A549 (cell line): ENCODE results near the gene RAD51B. TPM values are rescaled to one million over a fixed set of nuclear protein-coding genes. Genes with fewer than 3 reads are reported as not detected.

Source experiments
- ATAC-seq, 2 experiments: fragments of 200-7000 bp in 1 of 2; fragments of >200 bp in 1 of 2; cut with Nextera tagmentation in 1 of 2; cut with Tn5 transposase in 1 of 2; 3 replicates each; pipeline versions ENCODE4 v1.8.0 to v1.9.1; 2018 to 2020; ENCODE audit warnings: mild to moderate bottlenecking in 1 of 2, moderate library complexity in 1 of 2
- CTCF ChIA-PET: fragments of 300-600 bp; sonication (Branson Sonifier 250); formaldehyde crosslinking; extraction: SDS; loops from one replicate; lab custom pipeline; 2021; ENCODE audit warnings: antibody characterized with exemption, inconsistent platforms; lab: Yijun Ruan, JAX
- POLR2A ChIA-PET: fragments of 350-600 bp; formaldehyde crosslinking; extraction: SDS; loops from one replicate; lab custom pipeline; 2021; ENCODE audit warnings: antibody characterized with exemption, inconsistent platforms; lab: Yijun Ruan, JAX
- DNase-seq, 2 experiments: peaks; one replicate each; pipeline versions ENCODE4 v3.0.0 to v3.0.0-alpha.2; 2011 to 2016; ENCODE audit warnings: low read depth in 1 of 2, low spot score in 1 of 2
- FAIRE-seq: peaks from 2 replicates; lab custom pipeline; 2011; peaks lifted over from hg19 to GRCh38; lab: Jason Lieb, UNC
- H3K27ac ChIP-seq, 2 experiments: fragments of >200 bp; sonication (Bioruptor Twin); formaldehyde crosslinking; 3 replicates each; pipeline ENCODE4 v1.5.1; 2016 to 2017
- H3K4me1 ChIP-seq: fragments of >200 bp; sonication (Bioruptor Twin); formaldehyde crosslinking; 3 replicates; pipeline ENCODE4 v1.6.1; 2016
- H3K4me2 ChIP-seq: fragments of >200 bp; sonication (Bioruptor Twin); formaldehyde crosslinking; 3 replicates; pipeline ENCODE4 v1.6.1; 2016
- H3K4me3 ChIP-seq: fragments of >200 bp; sonication (Bioruptor Twin); formaldehyde crosslinking; 3 replicates; pipeline ENCODE4 v1.5.1; 2016
- H3K9me3 ChIP-seq: fragments of >200 bp; sonication (Bioruptor Twin); formaldehyde crosslinking; 3 replicates; pipeline ENCODE4 v1.6.1; 2016
- BHLHE40 ChIP-seq: IDR thresholded peaks from 2 replicates; pipeline ENCODE4 v1.6.1; 2012; ENCODE audit warnings: low read depth, low read length, inconsistent platforms
- EHMT2 ChIP-seq: fragments of 200-600 bp; sonication (generic); IDR thresholded peaks from 2 replicates; pipeline ENCODE4 v1.6.1; 2016; ENCODE audit warnings: antibody characterized with exemption, low read depth, mild to moderate bottlenecking, moderate library complexity
- ESRRA ChIP-seq: fragments of 150-350 bp; IDR thresholded peaks from 2 replicates; pipeline ENCODE4 v1.6.1; 2014; ENCODE audit warnings: mild to moderate bottlenecking, low read length, borderline replicate concordance
- FOSB ChIP-seq: fragments of 250-450 bp; sonication (Bioruptor Pico); IDR thresholded peaks from 2 replicates; pipeline ENCODE4 v1.5.0; 2020; ENCODE audit warnings: mild to moderate bottlenecking, moderate library complexity
- HOXB5 ChIP-seq: fragments of 250-450 bp; sonication (Bioruptor Pico); IDR thresholded peaks from 2 replicates; pipeline ENCODE4 v1.5.0; 2020; ENCODE audit warnings: mild to moderate bottlenecking, moderate library complexity
- MAFK ChIP-seq: fragments of 450-650 bp; IDR thresholded peaks from 2 replicates; pipeline ENCODE4 v1.6.1; 2014; ENCODE audit not compliant: partially characterized antibody
- NR3C1 ChIP-seq: fragments of >200 bp; sonication (Bioruptor Twin); formaldehyde crosslinking; IDR thresholded peaks from 3 replicates; pipeline ENCODE4 v1.6.1; 2017
- RAD21 ChIP-seq, 2 experiments: fragments of >200 bp in 1 of 2; sonication (Bioruptor Twin) in 1 of 2; formaldehyde crosslinking in 1 of 2; IDR thresholded peaks in 1 of 2; conservative IDR thresholded peaks in 1 of 2; 2 replicates in 1 of 2; 3 replicates in 1 of 2; pipeline ENCODE4 v1.6.1; 2012 to 2018; ENCODE audit warnings: inconsistent platforms in 1 of 2
- RARB ChIP-seq: fragments of 250-450 bp; sonication (Bioruptor Pico); IDR thresholded peaks from 2 replicates; pipeline ENCODE4 v1.8.0; 2021; ENCODE audit warnings: mild to moderate bottlenecking, moderate library complexity
- RCOR1 ChIP-seq: fragments of 150-350 bp; IDR thresholded peaks from 2 replicates; pipeline ENCODE4 v1.6.1; 2014; ENCODE audit warnings: antibody characterized with exemption, low read length, low read depth
- RNF2 ChIP-seq: fragments of 200-600 bp; sonication (generic); IDR thresholded peaks from 2 replicates; pipeline ENCODE4 v1.6.1; 2016; ENCODE audit warnings: low read depth, mild to moderate bottlenecking, antibody characterized with exemption, moderate library complexity, borderline replicate concordance
- SREBF2 ChIP-seq: fragments of 450-650 bp; IDR thresholded peaks from 2 replicates; pipeline ENCODE4 v1.6.1; 2014; ENCODE audit warnings: mild to moderate bottlenecking, moderate library complexity
- ZFP36 ChIP-seq: fragments of 450-650 bp; IDR thresholded peaks from 2 replicates; pipeline ENCODE4 v1.6.1; 2014; ENCODE audit warnings: borderline replicate concordance; ENCODE audit not compliant: partially characterized antibody
- WGBS: methylation state at CpG from one replicate; pipeline ENCODE4 v1.1.6; 2017; ENCODE audit errors: missing lambda C conversion rate; 5-methylcytosine and 5-hydroxymethylcytosine counted together
- polyA plus RNA-seq, 4 experiments: library from polyadenylated mRNA; depleted of rRNA in 3 of 4; stranded (reverse); fragments of >200 nt; fragmentation: RNase III in 1 of 4; extraction: RNeasy Plus Mini Kit Qiagen cat#74134 plus additional on column Dnase treatment in 1 of 4; gene quantifications; 2 replicates in 3 of 4; 3 replicates in 1 of 4; pipeline ENCODE4 v1.2.3, GENCODE V29; 2011 to 2017
- TF ChIP-seq, protein P1 (sequence below): fragments of 200-600 bp; sonication (generic); IDR thresholded peaks from 2 replicates; pipeline ENCODE4 v1.6.1; 2016; ENCODE audit warnings: antibody characterized with exemption, mild to moderate bottlenecking, moderate library complexity
- TF ChIP-seq, protein P2 (sequence below): IDR thresholded peaks from 2 replicates; pipeline ENCODE4 v1.6.1; 2012
- TF ChIP-seq, protein P3 (sequence below): fragments of 250-450 bp; sonication (Bioruptor Pico); IDR thresholded peaks from 2 replicates; pipeline ENCODE4 v1.5.0; 2021; ENCODE audit warnings: mild to moderate bottlenecking, moderate library complexity, borderline replicate concordance
- TF ChIP-seq, protein P4 (sequence below): fragments of >200 bp; sonication (Bioruptor Twin); formaldehyde crosslinking; IDR thresholded peaks from 3 replicates; pipeline ENCODE4 v1.5.1; 2016
- TF ChIP-seq, protein P5 (sequence below): fragments of 150-350 bp; IDR thresholded peaks from 2 replicates; pipeline ENCODE4 v1.6.1; 2014; ENCODE audit warnings: low read depth, mild to moderate bottlenecking, low read length
- TF ChIP-seq, protein P6 (sequence below): IDR thresholded peaks from 2 replicates; pipeline ENCODE4 v1.6.1; 2012

RAD51B gene
- polyA plus RNA-seq, 2 of the 4 experiments (the other 2 are of a cell fraction), result 7.2 to 10.8 TPM

DNA sequence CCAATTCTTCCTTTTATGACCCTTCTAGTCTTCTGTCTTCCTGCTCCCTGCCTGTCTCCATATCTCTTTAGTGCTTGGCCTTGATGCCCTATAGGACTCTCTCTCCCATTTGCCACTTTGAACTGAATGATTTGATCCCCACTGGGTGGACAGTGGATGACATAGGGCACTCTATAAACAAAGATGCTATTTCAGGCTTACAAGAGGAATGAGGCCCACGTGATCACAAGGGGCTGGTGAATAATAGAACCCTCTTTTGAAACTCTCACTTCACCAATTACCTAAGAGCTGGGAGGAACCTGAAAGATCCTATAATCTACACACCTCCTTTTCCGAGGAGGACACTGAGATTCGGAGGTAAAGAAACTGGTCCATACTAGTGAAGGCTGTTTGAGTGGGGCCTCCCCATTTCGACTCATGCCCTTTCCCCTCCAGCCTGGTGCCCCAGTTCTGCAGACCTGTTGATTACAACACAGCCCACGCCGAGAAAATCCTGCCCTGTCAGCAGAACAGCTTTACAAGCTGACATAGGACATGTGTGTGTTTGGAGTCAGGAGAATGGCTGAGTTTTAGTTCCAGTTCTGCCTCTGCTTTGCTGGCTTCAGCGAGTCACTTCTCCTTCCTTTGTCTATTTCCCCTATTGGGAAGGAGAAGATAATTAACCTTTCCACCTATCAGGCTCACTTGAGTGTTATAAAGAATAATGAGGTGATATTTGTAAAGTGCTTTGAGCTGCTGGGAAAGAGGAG lies 573.0 kb downstream of the RAD51B start:
- ChIA-PET POLR2A (interaction anchor here (1.0 kb wide), 1 partner anchor 395 kb away, joined by 3 read pairs; no protein-coding TSS in a partner anchor), CTCF (interaction anchor here (1.2 to 1.3 kb wide), 2 partner anchors 10 to 17 kb away, joined by 3 read pairs; no protein-coding TSS in a partner anchor)
- DNase-seq, result no peak
- Histone ChIP-seq H3K4me2 (no peak overlapping the region), H3K9me3 (no peaks in the 10 kb centered on the region), H3K4me1 (peaks cover 21% of the 10 kb centered on the region), H3K27ac (peak overlapping the region in 1 of 2 experiments; percentile 77; a peak in 3 of 6 replicates), H3K4me3 (no peak overlapping the region)
- FAIRE-seq, result no peak
- peak; percentile 89 for TF ChIP-seq MAFK
- no peak for TF ChIP-seq RNF2
- TF ChIP-seq, protein P1, sequence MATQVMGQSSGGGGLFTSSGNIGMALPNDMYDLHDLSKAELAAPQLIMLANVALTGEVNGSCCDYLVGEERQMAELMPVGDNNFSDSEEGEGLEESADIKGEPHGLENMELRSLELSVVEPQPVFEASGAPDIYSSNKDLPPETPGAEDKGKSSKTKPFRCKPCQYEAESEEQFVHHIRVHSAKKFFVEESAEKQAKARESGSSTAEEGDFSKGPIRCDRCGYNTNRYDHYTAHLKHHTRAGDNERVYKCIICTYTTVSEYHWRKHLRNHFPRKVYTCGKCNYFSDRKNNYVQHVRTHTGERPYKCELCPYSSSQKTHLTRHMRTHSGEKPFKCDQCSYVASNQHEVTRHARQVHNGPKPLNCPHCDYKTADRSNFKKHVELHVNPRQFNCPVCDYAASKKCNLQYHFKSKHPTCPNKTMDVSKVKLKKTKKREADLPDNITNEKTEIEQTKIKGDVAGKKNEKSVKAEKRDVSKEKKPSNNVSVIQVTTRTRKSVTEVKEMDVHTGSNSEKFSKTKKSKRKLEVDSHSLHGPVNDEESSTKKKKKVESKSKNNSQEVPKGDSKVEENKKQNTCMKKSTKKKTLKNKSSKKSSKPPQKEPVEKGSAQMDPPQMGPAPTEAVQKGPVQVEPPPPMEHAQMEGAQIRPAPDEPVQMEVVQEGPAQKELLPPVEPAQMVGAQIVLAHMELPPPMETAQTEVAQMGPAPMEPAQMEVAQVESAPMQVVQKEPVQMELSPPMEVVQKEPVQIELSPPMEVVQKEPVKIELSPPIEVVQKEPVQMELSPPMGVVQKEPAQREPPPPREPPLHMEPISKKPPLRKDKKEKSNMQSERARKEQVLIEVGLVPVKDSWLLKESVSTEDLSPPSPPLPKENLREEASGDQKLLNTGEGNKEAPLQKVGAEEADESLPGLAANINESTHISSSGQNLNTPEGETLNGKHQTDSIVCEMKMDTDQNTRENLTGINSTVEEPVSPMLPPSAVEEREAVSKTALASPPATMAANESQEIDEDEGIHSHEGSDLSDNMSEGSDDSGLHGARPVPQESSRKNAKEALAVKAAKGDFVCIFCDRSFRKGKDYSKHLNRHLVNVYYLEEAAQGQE, result no peak
- TF ChIP-seq, protein P2, sequence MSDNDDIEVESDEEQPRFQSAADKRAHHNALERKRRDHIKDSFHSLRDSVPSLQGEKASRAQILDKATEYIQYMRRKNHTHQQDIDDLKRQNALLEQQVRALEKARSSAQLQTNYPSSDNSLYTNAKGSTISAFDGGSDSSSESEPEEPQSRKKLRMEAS, result no peak
- no peak for ATAC-seq
- 77% methylated on average over 7 of the region's 7 CpGs for WGBS

DNA sequence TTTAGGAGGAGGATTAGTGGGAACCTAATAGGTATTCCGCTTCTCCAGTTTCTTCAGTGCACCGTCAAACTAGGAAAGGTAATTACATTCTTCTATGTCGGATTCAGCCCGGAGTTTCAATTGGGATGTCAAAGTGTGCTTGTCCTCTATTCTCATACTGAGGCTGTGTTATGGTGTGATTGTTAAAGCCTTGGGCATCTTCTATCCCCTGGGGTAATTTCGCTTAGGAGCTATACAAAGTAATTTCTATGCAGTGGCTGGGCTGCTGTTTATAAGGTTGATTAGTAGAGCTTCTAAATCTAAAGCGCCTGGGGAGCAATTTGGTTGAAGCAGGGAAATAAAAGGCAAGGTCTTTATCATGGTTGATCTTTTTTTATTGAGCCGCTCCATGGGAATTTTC lies 573.7 kb downstream of the RAD51B start:
- H3K4me1 ChIP-seq, result peaks cover 23% of the 10 kb centered on the region
- CTCF ChIA-PET, result interaction anchor here (1.2 kb wide), 1 partner anchor 18 kb away, joined by 3 read pairs; no protein-coding TSS in a partner anchor
- POLR2A ChIA-PET, result no interaction called here
- TF ChIP-seq, protein P3, sequence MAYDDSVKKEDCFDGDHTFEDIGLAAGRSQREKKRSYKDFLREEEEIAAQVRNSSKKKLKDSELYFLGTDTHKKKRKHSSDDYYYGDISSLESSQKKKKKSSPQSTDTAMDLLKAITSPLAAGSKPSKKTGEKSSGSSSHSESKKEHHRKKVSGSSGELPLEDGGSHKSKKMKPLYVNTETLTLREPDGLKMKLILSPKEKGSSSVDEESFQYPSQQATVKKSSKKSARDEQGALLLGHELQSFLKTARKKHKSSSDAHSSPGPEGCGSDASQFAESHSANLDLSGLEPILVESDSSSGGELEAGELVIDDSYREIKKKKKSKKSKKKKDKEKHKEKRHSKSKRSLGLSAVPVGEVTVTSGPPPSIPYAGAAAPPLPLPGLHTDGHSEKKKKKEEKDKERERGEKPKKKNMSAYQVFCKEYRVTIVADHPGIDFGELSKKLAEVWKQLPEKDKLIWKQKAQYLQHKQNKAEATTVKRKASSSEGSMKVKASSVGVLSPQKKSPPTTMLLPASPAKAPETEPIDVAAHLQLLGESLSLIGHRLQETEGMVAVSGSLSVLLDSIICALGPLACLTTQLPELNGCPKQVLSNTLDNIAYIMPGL (CRISPR knock-in tag), result no peak
- peak overlapping the region in 1 of 2 experiments; percentile 77; a peak in 3 of 6 replicates for H3K27ac ChIP-seq
- ATAC-seq (no peak), DNase-seq (no peak), FAIRE-seq (no peak)
- no peak overlapping the region for H3K4me2 ChIP-seq
- 95% methylated on average over 7 of the region's 7 CpGs for WGBS
- no peak overlapping the region for H3K4me3 ChIP-seq
- H3K9me3 ChIP-seq, result no peaks in the 10 kb centered on the region

DNA sequence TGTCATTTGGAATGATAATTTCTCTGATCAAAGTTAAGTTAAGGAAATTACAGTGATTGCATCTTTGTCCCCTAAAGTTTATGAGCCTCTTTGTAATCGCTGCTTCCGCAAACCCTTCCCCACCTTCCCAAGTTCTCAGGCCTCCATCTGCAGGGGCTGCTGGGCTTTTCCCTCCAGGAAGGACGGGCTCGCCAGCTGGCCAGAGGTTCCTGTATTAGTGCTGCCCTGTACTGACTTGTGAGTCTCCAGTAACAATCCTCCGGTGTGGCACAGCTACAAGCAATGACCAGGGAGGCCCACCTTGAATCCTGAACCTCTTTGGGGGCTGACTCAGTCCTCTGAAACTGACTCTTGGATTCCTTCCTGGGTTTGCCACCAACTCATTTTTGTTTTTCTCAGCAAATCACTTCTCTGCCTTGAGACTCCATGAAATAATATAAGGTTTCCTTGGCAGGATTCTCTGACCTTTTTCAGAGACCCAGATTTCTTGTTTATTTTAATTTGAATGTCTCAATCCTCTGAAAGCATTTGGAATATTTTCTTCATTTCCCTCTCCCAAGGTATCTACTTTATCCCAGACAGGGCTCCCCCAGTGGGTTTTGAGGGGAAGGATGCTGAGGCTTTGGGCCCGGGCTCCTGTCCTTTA lies 574.7 kb downstream of the RAD51B start:
- Histone ChIP-seq H3K4me3 (no peak overlapping the region), H3K4me2 (no peak overlapping the region), H3K4me1 (peaks cover 23% of the 10 kb centered on the region), H3K9me3 (no peaks in the 10 kb centered on the region), H3K27ac (peak overlapping the region in 1 of 2 experiments; percentile 77; a peak in 3 of 6 replicates)
- ChIA-PET CTCF (no interaction called here), POLR2A (no interaction called here)
- ATAC-seq (no peak), DNase-seq (no peak), FAIRE-seq (no peak)
- 75% methylated on average over 6 of the region's 6 CpGs for WGBS
- TF ChIP-seq ESRRA, result no peak
- TF ChIP-seq SREBF2, result no peak
- no peak for TF ChIP-seq RARB (CRISPR knock-in tag)
- TF ChIP-seq, protein P4, sequence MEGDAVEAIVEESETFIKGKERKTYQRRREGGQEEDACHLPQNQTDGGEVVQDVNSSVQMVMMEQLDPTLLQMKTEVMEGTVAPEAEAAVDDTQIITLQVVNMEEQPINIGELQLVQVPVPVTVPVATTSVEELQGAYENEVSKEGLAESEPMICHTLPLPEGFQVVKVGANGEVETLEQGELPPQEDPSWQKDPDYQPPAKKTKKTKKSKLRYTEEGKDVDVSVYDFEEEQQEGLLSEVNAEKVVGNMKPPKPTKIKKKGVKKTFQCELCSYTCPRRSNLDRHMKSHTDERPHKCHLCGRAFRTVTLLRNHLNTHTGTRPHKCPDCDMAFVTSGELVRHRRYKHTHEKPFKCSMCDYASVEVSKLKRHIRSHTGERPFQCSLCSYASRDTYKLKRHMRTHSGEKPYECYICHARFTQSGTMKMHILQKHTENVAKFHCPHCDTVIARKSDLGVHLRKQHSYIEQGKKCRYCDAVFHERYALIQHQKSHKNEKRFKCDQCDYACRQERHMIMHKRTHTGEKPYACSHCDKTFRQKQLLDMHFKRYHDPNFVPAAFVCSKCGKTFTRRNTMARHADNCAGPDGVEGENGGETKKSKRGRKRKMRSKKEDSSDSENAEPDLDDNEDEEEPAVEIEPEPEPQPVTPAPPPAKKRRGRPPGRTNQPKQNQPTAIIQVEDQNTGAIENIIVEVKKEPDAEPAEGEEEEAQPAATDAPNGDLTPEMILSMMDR, result no peak
- TF ChIP-seq NR3C1, result no peak
- no peak for TF ChIP-seq FOSB
- TF ChIP-seq EHMT2, result no peak
- TF ChIP-seq, protein P5, sequence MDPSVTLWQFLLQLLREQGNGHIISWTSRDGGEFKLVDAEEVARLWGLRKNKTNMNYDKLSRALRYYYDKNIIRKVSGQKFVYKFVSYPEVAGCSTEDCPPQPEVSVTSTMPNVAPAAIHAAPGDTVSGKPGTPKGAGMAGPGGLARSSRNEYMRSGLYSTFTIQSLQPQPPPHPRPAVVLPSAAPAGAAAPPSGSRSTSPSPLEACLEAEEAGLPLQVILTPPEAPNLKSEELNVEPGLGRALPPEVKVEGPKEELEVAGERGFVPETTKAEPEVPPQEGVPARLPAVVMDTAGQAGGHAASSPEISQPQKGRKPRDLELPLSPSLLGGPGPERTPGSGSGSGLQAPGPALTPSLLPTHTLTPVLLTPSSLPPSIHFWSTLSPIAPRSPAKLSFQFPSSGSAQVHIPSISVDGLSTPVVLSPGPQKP, result no peak
- no peak for TF ChIP-seq HOXB5 (CRISPR knock-in tag)
- no peak for TF ChIP-seq BHLHE40
- no peak for TF ChIP-seq RCOR1
- TF ChIP-seq, protein P2, result no peak
- no peak for TF ChIP-seq RAD21 (conservative IDR thresholded peaks at IDR 0.05 in 1 of 2, IDR thresholded peaks at IDR 0.05 in 1 of 2)
- TF ChIP-seq, protein P6, sequence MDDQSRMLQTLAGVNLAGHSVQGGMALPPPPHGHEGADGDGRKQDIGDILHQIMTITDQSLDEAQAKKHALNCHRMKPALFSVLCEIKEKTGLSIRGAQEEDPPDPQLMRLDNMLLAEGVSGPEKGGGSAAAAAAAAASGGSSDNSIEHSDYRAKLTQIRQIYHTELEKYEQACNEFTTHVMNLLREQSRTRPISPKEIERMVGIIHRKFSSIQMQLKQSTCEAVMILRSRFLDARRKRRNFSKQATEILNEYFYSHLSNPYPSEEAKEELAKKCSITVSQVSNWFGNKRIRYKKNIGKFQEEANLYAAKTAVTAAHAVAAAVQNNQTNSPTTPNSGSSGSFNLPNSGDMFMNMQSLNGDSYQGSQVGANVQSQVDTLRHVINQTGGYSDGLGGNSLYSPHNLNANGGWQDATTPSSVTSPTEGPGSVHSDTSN, result no peak
- no peak for TF ChIP-seq ZFP36
